A673 (cell line): Measurements from ENCODE around the gene SOD2.

ENCODE experiments used
- CTCF ChIP-seq: fragments of 300-800, 200-600 bp; sonication (generic); conservative IDR thresholded peaks from 2 replicates; pipeline ENCODE4 v1.5.1; 2017; ENCODE audit warnings: low read depth, mild to moderate bottlenecking, antibody characterized with exemption, low read length, moderate library complexity, mixed read lengths
- EZH2 ChIP-seq: fragments of 200-600 bp; sonication (generic); IDR thresholded peaks from 2 replicates; pipeline ENCODE4 v1.6.1; 2017; ENCODE audit warnings: borderline replicate concordance, low read depth, mild to moderate bottlenecking, mixed read lengths, antibody characterized with exemption, low read length; ENCODE audit not compliant: poor library complexity, severe bottlenecking

GRCh38 chr6:159736908-159737307, 43.9 kb upstream of the SOD2 start:
- TF ChIP-seq CTCF, result no peak
- no peak for TF ChIP-seq EZH2
